GM23338 (cell line): Measurements from ENCODE around the gene PIK3C2G. TPM values are rescaled to one million over a fixed set of nuclear protein-coding genes. Genes with fewer than 3 reads are reported as not detected.

Source experiments
- ATAC-seq: fragments of 200-7000 bp; cut with Tn5 transposase; 3 replicates; pipeline ENCODE4 v1.9.1; 2020
- DNase-seq: peaks from one replicate; pipeline ENCODE4 v3.0.0-alpha.2; 2015; ENCODE audit warnings: low spot score
- H2AFZ ChIP-seq: fragments of 200-600 bp; sonication (generic); 2 replicates; pipeline ENCODE4 v1.8.0; 2016; ENCODE audit warnings: antibody characterized with exemption, mild to moderate bottlenecking, moderate library complexity
- H3F3A ChIP-seq: fragments of 200-600 bp; sonication (generic); replicated peaks from 2 replicates; pipeline ENCODE4 v1.8.0; 2017; ENCODE audit warnings: antibody characterized with exemption, mixed run types, low read depth
- H3K27ac ChIP-seq: fragments of 200-600 bp; sonication (generic); 2 replicates; pipeline ENCODE4 v1.6.1; 2016; ENCODE audit warnings: low read depth
- H3K27me3 ChIP-seq: fragments of 200-600 bp; sonication (generic); 2 replicates; pipeline ENCODE4 v1.8.0; 2016; ENCODE audit warnings: mild to moderate bottlenecking, mixed run types, moderate library complexity; ENCODE audit not compliant: insufficient read depth
- H3K36me3 ChIP-seq: fragments of 200-600 bp; sonication (generic); 2 replicates; pipeline ENCODE4 v1.8.0; 2016; ENCODE audit warnings: mild to moderate bottlenecking; ENCODE audit not compliant: insufficient read depth
- H3K4me1 ChIP-seq: fragments of 200-600 bp; sonication (generic); 2 replicates; pipeline ENCODE4 v1.8.0; 2016; ENCODE audit warnings: mild to moderate bottlenecking, moderate library complexity; ENCODE audit not compliant: insufficient read depth
- H3K4me2 ChIP-seq: fragments of 200-600 bp; sonication (generic); 2 replicates; pipeline ENCODE4 v1.7.1; 2017; ENCODE audit warnings: mixed run types
- H3K4me3 ChIP-seq: fragments of 200-600 bp; sonication (generic); 2 replicates; pipeline ENCODE4 v1.6.1; 2016; ENCODE audit warnings: mixed run types
- H3K79me2 ChIP-seq: fragments of 200-600 bp; sonication (generic); replicated peaks from 2 replicates; pipeline ENCODE4 v1.8.0; 2017; ENCODE audit warnings: mild to moderate bottlenecking; ENCODE audit not compliant: insufficient read depth
- H3K9me2 ChIP-seq: fragments of 200-600 bp; sonication (generic); 2 replicates; pipeline ENCODE4 v1.8.0; 2017; ENCODE audit not compliant: insufficient read depth
- H4K20me1 ChIP-seq: fragments of 200-600 bp; sonication (generic); replicated peaks from 2 replicates; pipeline ENCODE4 v1.8.0; 2017; ENCODE audit warnings: mild to moderate bottlenecking; ENCODE audit not compliant: insufficient read depth
- H3K27ac Mint-ChIP-seq: 2 replicates; pipeline ENCODE4 v1.8.0; 2020; ENCODE audit warnings: inconsistent platforms, mild to moderate bottlenecking, moderate library complexity, mixed read lengths
- H3K27me3 Mint-ChIP-seq: 3 replicates; pipeline ENCODE4 v1.8.0; 2022; ENCODE audit warnings: low read depth, mild to moderate bottlenecking, moderate library complexity, mixed read lengths, inconsistent platforms; ENCODE audit not compliant: insufficient read depth, poor library complexity
- H3K36me3 Mint-ChIP-seq: 3 replicates; pipeline ENCODE4 v1.8.0; 2021; ENCODE audit warnings: low read depth, mild to moderate bottlenecking, inconsistent platforms, moderate library complexity, mixed read lengths
- H3K4me1 Mint-ChIP-seq: 3 replicates; pipeline ENCODE4 v1.8.0; 2020; ENCODE audit warnings: mild to moderate bottlenecking, inconsistent platforms, mixed read lengths
- H3K4me3 Mint-ChIP-seq: 3 replicates; pipeline ENCODE4 v1.8.0; 2021; ENCODE audit warnings: moderate library complexity, mild to moderate bottlenecking, inconsistent platforms, mixed read lengths
- H3K9me3 Mint-ChIP-seq: 3 replicates; pipeline ENCODE4 v1.8.0; 2020; ENCODE audit warnings: moderate library complexity, mild to moderate bottlenecking, inconsistent platforms, mixed read lengths
- CREB1 ChIP-seq: fragments of 250-450 bp; sonication (Bioruptor Pico); IDR thresholded peaks from 2 replicates; pipeline ENCODE4 v1.5.0; 2020; ENCODE audit warnings: low read depth, mild to moderate bottlenecking, moderate library complexity
- CTCF ChIP-seq, 2 experiments: fragments of 200-600 bp in 1 of 2; sonication (generic) in 1 of 2; conservative IDR thresholded peaks; 2 replicates each; pipeline versions ENCODE4 v1.5.1 to v1.6.1; 2016 to 2017; ENCODE audit warnings: antibody characterized with exemption in 2 of 2, low read depth in 2 of 2, mild to moderate bottlenecking in 2 of 2, moderate library complexity in 1 of 2
- ETS1 ChIP-seq: IDR thresholded peaks from 2 replicates; pipeline ENCODE4 v1.6.1; 2016; ENCODE audit warnings: antibody characterized with exemption
- EZH2 ChIP-seq: fragments of 200-600 bp; sonication (generic); IDR thresholded peaks from one replicate; pipeline ENCODE4 v1.8.0; 2017; ENCODE audit warnings: antibody characterized with exemption, mild to moderate bottlenecking, low read depth; ENCODE audit not compliant: unreplicated experiment
- EZH2phosphoT487 ChIP-seq: fragments of 200-600 bp; sonication (generic); IDR thresholded peaks from one replicate; pipeline ENCODE4 v1.8.1; 2018; ENCODE audit warnings: antibody characterized with exemption; ENCODE audit not compliant: unreplicated experiment
- JUNB ChIP-seq: IDR thresholded peaks from one replicate; pipeline ENCODE4 v1.6.1; 2016; ENCODE audit warnings: antibody characterized with exemption; ENCODE audit not compliant: unreplicated experiment
- NANOG ChIP-seq: IDR thresholded peaks from 2 replicates; pipeline ENCODE4 v1.6.1; 2016; ENCODE audit warnings: antibody characterized with exemption, borderline replicate concordance
- POLR2AphosphoS5 ChIP-seq: IDR thresholded peaks from 2 replicates; pipeline ENCODE4 v1.6.1; 2016; ENCODE audit warnings: antibody characterized with exemption, low read depth
- STAT1 ChIP-seq: IDR thresholded peaks from one replicate; pipeline ENCODE4 v1.6.1; 2016; ENCODE audit warnings: antibody characterized with exemption; ENCODE audit not compliant: unreplicated experiment
- ZNF114 ChIP-seq: fragments of 250-450 bp; sonication (Bioruptor Pico); IDR thresholded peaks from 2 replicates; pipeline ENCODE4 v1.5.0; 2020; ENCODE audit warnings: mild to moderate bottlenecking, moderate library complexity
- ZNF331 ChIP-seq: fragments of 250-450 bp; sonication (Bioruptor Pico); IDR thresholded peaks from 2 replicates; pipeline ENCODE4 v1.5.0; 2020; ENCODE audit warnings: low read depth, mild to moderate bottlenecking, moderate library complexity
- ZNF462 ChIP-seq: fragments of 250-450 bp; sonication (Bioruptor Pico); IDR thresholded peaks from 2 replicates; pipeline ENCODE4 v1.5.0; 2020; ENCODE audit warnings: mild to moderate bottlenecking, moderate library complexity
- polyA plus RNA-seq: library from polyadenylated mRNA; unstranded; fragments of >200 nt; fragmentation: Nextera tagmentation; extraction: Ambion mirVana; gene quantifications from 2 replicates; pipeline ENCODE4 v1.2.1, GENCODE V29; 2016
- total RNA-seq: library from RNA; depleted of rRNA; stranded (reverse); fragments of >200 nt; shearing (Covaris generic); gene quantifications from 2 replicates; pipeline ENCODE4 v1.2.3, GENCODE V29; 2014
- TF ChIP-seq, protein P1 (sequence below): IDR thresholded peaks from one replicate; pipeline ENCODE4 v1.6.1; 2018; ENCODE audit warnings: antibody characterized with exemption; ENCODE audit not compliant: unreplicated experiment

PIK3C2G gene
- total and polyA plus RNA-seq, 2 experiments from 2014 or later: not detected

DNA sequence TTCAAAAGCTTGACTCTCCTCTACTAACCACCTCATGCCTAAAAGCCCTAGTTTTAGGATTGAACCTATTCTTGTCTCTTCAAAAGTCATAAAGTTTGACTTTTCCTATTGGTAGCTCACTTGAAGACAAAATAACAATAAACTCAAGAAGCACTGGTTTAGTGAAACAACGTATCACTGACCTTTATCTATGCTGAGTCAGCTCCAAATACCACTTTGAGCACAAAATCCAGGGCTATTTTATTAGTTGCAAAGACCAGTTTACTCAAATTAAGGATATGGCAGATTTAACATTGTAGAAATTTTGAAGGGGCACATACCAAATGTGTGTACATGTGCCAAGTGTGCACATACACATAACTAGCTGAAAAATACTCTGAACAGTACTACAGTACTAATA, 45.0 kb downstream of the PIK3C2G start:
- H3K4me1 Mint-ChIP-seq: no peaks in the 10 kb centered on the region
- 0 out of 2 replicates have a peak, but pooled peaks cover 4% of the 10 kb centered on the region for H3K9me2 ChIP-seq
- no peak for DNase-seq
- no peaks in the 10 kb centered on the region for H3K36me3 ChIP-seq
- H3F3A ChIP-seq: no peaks in the 10 kb centered on the region
- peaks cover 6% of the 10 kb centered on the region for H3K9me3 Mint-ChIP-seq
- H3K36me3 Mint-ChIP-seq: peaks cover 16% of the 10 kb centered on the region; the same call in 1 of the 3 replicates
- no peak overlapping the region for H3K27ac Mint-ChIP-seq
- no peaks in the 10 kb centered on the region for H4K20me1 ChIP-seq
- no peak overlapping the region for H3K4me2 ChIP-seq
- H3K4me3 Mint-ChIP-seq: no peak overlapping the region
- no peak overlapping the region for H2AFZ ChIP-seq
- TF ChIP-seq EZH2phosphoT487 (no peak), NANOG (no peak), ZNF462 (CRISPR knock-in tag) (no peak), STAT1 (no peak), CREB1 (CRISPR knock-in tag) (no peak), ZNF331 (no peak), JUNB (no peak), ETS1 (no peak), ZNF114 (CRISPR knock-in tag) (no peak), EZH2 (no peak), CTCF (conservative IDR thresholded peaks at IDR 0.05; ENCODE audit: low read depth in 2 of 2) (no peak), POLR2AphosphoS5 (no peak)
- TF ChIP-seq, protein P1, sequence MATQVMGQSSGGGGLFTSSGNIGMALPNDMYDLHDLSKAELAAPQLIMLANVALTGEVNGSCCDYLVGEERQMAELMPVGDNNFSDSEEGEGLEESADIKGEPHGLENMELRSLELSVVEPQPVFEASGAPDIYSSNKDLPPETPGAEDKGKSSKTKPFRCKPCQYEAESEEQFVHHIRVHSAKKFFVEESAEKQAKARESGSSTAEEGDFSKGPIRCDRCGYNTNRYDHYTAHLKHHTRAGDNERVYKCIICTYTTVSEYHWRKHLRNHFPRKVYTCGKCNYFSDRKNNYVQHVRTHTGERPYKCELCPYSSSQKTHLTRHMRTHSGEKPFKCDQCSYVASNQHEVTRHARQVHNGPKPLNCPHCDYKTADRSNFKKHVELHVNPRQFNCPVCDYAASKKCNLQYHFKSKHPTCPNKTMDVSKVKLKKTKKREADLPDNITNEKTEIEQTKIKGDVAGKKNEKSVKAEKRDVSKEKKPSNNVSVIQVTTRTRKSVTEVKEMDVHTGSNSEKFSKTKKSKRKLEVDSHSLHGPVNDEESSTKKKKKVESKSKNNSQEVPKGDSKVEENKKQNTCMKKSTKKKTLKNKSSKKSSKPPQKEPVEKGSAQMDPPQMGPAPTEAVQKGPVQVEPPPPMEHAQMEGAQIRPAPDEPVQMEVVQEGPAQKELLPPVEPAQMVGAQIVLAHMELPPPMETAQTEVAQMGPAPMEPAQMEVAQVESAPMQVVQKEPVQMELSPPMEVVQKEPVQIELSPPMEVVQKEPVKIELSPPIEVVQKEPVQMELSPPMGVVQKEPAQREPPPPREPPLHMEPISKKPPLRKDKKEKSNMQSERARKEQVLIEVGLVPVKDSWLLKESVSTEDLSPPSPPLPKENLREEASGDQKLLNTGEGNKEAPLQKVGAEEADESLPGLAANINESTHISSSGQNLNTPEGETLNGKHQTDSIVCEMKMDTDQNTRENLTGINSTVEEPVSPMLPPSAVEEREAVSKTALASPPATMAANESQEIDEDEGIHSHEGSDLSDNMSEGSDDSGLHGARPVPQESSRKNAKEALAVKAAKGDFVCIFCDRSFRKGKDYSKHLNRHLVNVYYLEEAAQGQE: no peak
- peaks cover 5% of the 10 kb centered on the region for H3K27me3 Mint-ChIP-seq
- H3K79me2 ChIP-seq: no peaks in the 10 kb centered on the region
- no peak overlapping the region for H3K4me3 ChIP-seq
- no peak overlapping the region for H3K27ac ChIP-seq
- H3K27me3 ChIP-seq: no peaks in the 10 kb centered on the region
- no peaks in the 10 kb centered on the region for H3K4me1 ChIP-seq
- no peak for ATAC-seq
